Measurements from ENCODE around the gene ARNT2. TPM values are rescaled to one million over a fixed set of nuclear protein-coding genes. Genes with fewer than 3 reads are reported as not detected.

The ARNT2 gene
- total RNA-seq, 1 donor from 2014 or later = 9.1 TPM

- DNase-seq (ENCODE audit: low read depth) = no peak
- no peak overlapping the region for H3K4me3 ChIP-seq (ENCODE audit: low read depth, low read length)
- TF ChIP-seq CTCF (conservative IDR thresholded peaks at IDR 0.05; ENCODE audit: low read depth, low read length) = no peak
Observed at GRCh38 chr15:80599359-80599758, 195.2 kb downstream of the ARNT2 start.

- no peak for DNase-seq (ENCODE audit: low read depth)
- H3K4me3 ChIP-seq (ENCODE audit: low read depth, low read length) = no peak overlapping the region
- TF ChIP-seq CTCF (conservative IDR thresholded peaks at IDR 0.05; ENCODE audit: low read depth, low read length) = no peak
Observed at GRCh38 chr15:80600626-80601025, 196.4 kb downstream of the ARNT2 start.

- no peak for DNase-seq (ENCODE audit: low read depth)
- no peak overlapping the region for H3K4me3 ChIP-seq (ENCODE audit: low read depth, low read length)
- no peak for TF ChIP-seq CTCF (conservative IDR thresholded peaks at IDR 0.05; ENCODE audit: low read depth, low read length)
Observed at GRCh38 chr15:80601256-80601655, 197.1 kb downstream of the ARNT2 start.

GRCh38 chr15:80604583-80605575, 200.7 kb downstream of the ARNT2 start:
- no peak for DNase-seq (ENCODE audit: low read depth)

GRCh38 chr15:80605591-80606150, 201.5 kb downstream of the ARNT2 start:
- H3K4me3 ChIP-seq (ENCODE audit: low read depth, low read length) = no peak overlapping the region
- TF ChIP-seq CTCF (conservative IDR thresholded peaks at IDR 0.05; ENCODE audit: low read depth, low read length) = no peak
- no peak for DNase-seq (ENCODE audit: low read depth)

More at GRCh38 chr15:80604583-80605575, 200.7 kb downstream of the ARNT2 start:
- no peak overlapping the region for H3K4me3 ChIP-seq (ENCODE audit: low read depth, low read length)
- no peak for TF ChIP-seq CTCF (conservative IDR thresholded peaks at IDR 0.05; ENCODE audit: low read depth, low read length)

GRCh38 chr15:80606511-80607071, 202.4 kb downstream of the ARNT2 start:
- no peak for DNase-seq (ENCODE audit: low read depth)
- TF ChIP-seq CTCF (conservative IDR thresholded peaks at IDR 0.05; ENCODE audit: low read depth, low read length) = no peak
- H3K4me3 ChIP-seq (ENCODE audit: low read depth, low read length) = no peak overlapping the region

All from epithelial cell of proximal tubule (primary cell).